ENCODE data around the gene ACTR2. TPM values are rescaled to one million over a fixed set of nuclear protein-coding genes. Genes with fewer than 3 reads are reported as not detected.
A peak's percentile ranks its signal among the peaks of the same experiment; 100 is the strongest.

ACTR2 gene
- polyA plus RNA-seq, 2 donors: 58.4 to 73.8 TPM

- H3K4me1 ChIP-seq (ENCODE audit: control insufficient read depth in 2 of 2, insufficient read depth in 2 of 2, low read length in 1 of 2): no peaks in the 10 kb centered on the region
- H3K27ac ChIP-seq (ENCODE audit: low read depth in 2 of 2, low read length in 1 of 2): no peak overlapping the region
- no peaks in the 10 kb centered on the region for H3K9me3 ChIP-seq (ENCODE audit: control insufficient read depth in 2 of 2, insufficient read depth in 1 of 2, low read depth in 1 of 2, low read length in 1 of 2)
- H3K36me3 ChIP-seq (ENCODE audit: control insufficient read depth in 2 of 2, insufficient read depth in 2 of 2, low read length in 1 of 2): no peaks in the 10 kb centered on the region
- no peak overlapping the region for H3K4me3 ChIP-seq (ENCODE audit: low read depth in 1 of 2, low read length in 2 of 2)
- no peaks in the 10 kb centered on the region for H3K27me3 ChIP-seq (ENCODE audit: control insufficient read depth in 1 of 2, insufficient read depth in 2 of 2, low read length in 2 of 2)
- WGBS, 2 donors: 61 to 71% methylated on average over 4 of the region's 4 CpGs
These were observed 47.7 kb downstream of the ACTR2 start for GRCh38 chr2:65275141-65275915.

DNA sequence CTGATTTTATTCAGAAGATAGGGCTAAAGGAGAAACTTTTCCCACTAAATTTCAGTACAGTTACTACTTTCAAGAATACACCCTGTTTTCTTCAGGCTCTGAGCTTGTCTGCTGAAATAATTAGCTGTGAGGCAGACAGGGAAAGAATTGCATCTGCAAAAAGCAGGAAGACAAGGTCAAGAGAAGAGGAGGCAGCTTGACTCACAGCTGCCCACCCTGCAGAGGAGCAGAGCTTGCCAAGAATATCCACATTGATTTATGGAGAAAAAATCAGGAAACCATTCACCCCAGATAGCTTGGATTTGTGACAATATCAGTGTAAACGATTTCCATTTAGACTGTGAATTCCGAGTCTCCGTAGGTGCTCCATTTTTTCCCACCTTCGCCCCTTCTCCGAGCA, 49.0 kb downstream of the ACTR2 start:
- Histone ChIP-seq H3K27me3 (ENCODE audit: control insufficient read depth in 1 of 2, insufficient read depth in 2 of 2, low read length in 2 of 2) (no peaks in the 10 kb centered on the region), H3K9me3 (ENCODE audit: control insufficient read depth in 2 of 2, insufficient read depth in 1 of 2, low read depth in 1 of 2, low read length in 1 of 2) (no peaks in the 10 kb centered on the region), H3K4me3 (ENCODE audit: low read depth in 1 of 2, low read length in 2 of 2) (no peak overlapping the region), H3K36me3 (ENCODE audit: control insufficient read depth in 2 of 2, insufficient read depth in 2 of 2, low read length in 1 of 2) (no peaks in the 10 kb centered on the region), H3K27ac (ENCODE audit: low read depth in 2 of 2, low read length in 1 of 2) (no peak overlapping the region), H3K4me1 (ENCODE audit: control insufficient read depth in 2 of 2, insufficient read depth in 2 of 2, low read length in 1 of 2) (no peaks in the 10 kb centered on the region)
- WGBS, 2 donors: 58 to 62% methylated on average over 5 of the region's 5 CpGs

DNA sequence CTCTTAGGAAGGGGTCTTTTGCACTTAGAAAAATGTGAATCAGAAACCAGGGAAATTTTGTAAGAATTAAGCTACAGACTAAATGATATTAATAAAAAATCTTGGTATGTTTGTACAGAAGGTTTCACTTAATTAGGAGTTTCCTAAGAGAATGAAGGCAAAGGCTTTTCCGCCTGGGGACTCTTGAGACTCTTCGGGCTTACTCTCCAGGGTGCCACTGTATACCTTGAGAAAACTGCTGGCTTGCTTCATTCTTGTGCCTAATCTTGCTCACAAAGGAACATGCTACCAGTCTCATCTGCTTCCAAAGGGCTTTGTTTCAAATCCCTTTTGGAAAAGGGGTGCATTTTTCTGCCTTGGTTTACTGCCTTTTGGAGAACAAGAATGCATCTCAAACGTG, 49.5 kb downstream of the ACTR2 start:
- H3K27me3 ChIP-seq (ENCODE audit: control insufficient read depth in 1 of 2, insufficient read depth in 2 of 2, low read length in 2 of 2): no peaks in the 10 kb centered on the region
- H3K4me3 ChIP-seq (ENCODE audit: low read depth in 1 of 2, low read length in 2 of 2): no peak overlapping the region
- no peaks in the 10 kb centered on the region for H3K4me1 ChIP-seq (ENCODE audit: control insufficient read depth in 2 of 2, insufficient read depth in 2 of 2, low read length in 1 of 2)
- no peaks in the 10 kb centered on the region for H3K9me3 ChIP-seq (ENCODE audit: control insufficient read depth in 2 of 2, insufficient read depth in 1 of 2, low read depth in 1 of 2, low read length in 1 of 2)
- no peaks in the 10 kb centered on the region for H3K36me3 ChIP-seq (ENCODE audit: control insufficient read depth in 2 of 2, insufficient read depth in 2 of 2, low read length in 1 of 2)
- H3K27ac ChIP-seq (ENCODE audit: low read depth in 2 of 2, low read length in 1 of 2): no peak overlapping the region
- 73 to 79% methylated on average over 3 of the region's 3 CpGs for WGBS, 2 donors

DNA sequence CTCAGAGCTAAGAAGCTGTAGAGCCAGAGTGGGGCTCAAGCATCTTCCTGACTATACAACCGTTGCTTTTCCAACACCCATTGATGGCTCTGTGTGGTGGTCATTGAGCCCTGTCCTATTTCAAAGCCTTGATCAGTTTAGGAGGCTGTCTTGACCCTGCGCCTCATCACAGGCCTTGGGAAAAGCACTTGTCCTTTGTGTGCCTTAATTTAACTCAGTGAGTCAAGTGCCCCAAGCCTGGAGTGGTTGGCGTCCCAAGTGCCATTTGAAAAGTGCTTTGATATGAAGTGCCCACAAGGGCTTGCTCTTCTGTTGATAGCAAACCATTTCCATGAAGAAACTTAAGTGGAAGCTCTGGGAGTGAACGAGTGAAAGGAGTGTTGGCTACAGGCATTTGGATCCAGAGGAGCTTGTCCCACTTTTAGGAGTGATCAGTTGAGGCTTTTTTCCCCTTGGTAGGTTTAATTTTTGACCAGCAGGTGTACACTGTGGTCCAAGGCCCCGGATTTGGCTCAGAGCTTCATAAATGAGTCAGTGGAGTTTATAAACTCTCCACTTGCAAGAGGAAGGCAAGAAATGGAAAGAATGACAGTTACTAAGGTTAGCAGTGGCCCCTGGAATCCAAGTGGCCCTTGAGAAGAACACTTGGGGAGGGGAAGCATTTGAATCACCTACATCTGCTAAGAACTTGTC, 50.3 kb downstream of the ACTR2 start:
- WGBS, 2 donors: 84 to 89% methylated on average over 5 of the region's 5 CpGs
- no peak overlapping the region for H3K27ac ChIP-seq (ENCODE audit: low read depth in 2 of 2, low read length in 1 of 2)

DNA sequence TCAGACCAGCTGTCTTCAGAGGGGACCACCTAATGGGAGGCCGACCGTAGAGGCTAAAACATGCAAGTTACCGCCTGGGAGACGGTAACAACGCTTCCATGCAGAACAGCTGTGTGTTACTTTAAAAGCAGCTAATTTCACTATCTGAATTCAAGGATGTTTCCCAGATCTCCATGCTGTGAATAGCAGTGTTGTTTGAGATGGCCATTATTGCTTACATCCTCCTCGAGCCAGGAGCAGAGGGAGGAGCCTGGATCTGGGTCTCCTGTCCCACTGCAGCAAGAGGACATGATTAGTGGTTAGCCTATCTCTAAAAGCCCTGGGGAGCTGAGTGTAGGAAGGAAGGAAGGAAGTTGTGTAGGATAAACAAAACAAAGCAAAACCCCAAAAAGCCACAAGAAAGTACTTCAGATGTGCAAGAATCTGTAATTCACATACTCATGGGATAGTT, 50.9 kb downstream of the ACTR2 start:
- Histone ChIP-seq H3K4me1 (ENCODE audit: control insufficient read depth in 2 of 2, insufficient read depth in 2 of 2, low read length in 1 of 2) (no peaks in the 10 kb centered on the region), H3K27ac (ENCODE audit: low read depth in 2 of 2, low read length in 1 of 2) (no peak overlapping the region), H3K9me3 (ENCODE audit: control insufficient read depth in 2 of 2, insufficient read depth in 1 of 2, low read depth in 1 of 2, low read length in 1 of 2) (no peaks in the 10 kb centered on the region), H3K4me3 (ENCODE audit: low read depth in 1 of 2, low read length in 2 of 2) (no peak overlapping the region), H3K36me3 (ENCODE audit: control insufficient read depth in 2 of 2, insufficient read depth in 2 of 2, low read length in 1 of 2) (no peaks in the 10 kb centered on the region), H3K27me3 (ENCODE audit: control insufficient read depth in 1 of 2, insufficient read depth in 2 of 2, low read length in 2 of 2) (no peaks in the 10 kb centered on the region)
- 63 to 71% methylated on average over 6 of the region's 6 CpGs for WGBS, 2 donors

More for the DNA sequence above, 50.3 kb downstream of the ACTR2 start:
- Histone ChIP-seq H3K4me3 (ENCODE audit: low read depth in 1 of 2, low read length in 2 of 2) (no peak overlapping the region), H3K27me3 (ENCODE audit: control insufficient read depth in 1 of 2, insufficient read depth in 2 of 2, low read length in 2 of 2) (no peaks in the 10 kb centered on the region), H3K36me3 (ENCODE audit: control insufficient read depth in 2 of 2, insufficient read depth in 2 of 2, low read length in 1 of 2) (no peaks in the 10 kb centered on the region), H3K4me1 (ENCODE audit: control insufficient read depth in 2 of 2, insufficient read depth in 2 of 2, low read length in 1 of 2) (no peaks in the 10 kb centered on the region), H3K9me3 (ENCODE audit: control insufficient read depth in 2 of 2, insufficient read depth in 1 of 2, low read depth in 1 of 2, low read length in 1 of 2) (no peaks in the 10 kb centered on the region)

DNA sequence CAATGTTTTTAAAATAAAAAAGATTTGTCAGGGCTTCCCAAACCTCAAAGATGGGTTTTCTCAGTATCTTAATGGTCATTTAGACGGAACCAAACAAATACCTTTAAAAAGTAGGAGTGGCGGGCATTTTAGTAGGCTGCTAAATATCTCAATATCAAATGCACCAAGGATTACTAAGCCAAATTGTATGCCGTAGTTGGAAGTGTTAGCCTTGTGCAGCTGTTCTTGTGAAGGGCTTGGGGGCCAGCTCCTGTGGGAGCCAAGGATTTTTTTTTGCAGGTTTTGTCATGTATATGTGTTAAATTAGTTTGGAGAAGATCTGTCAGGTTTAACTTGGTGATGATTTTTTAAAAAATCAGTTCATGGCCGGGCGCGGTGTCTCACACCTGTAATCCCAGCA, 52.1 kb downstream of the ACTR2 start:
- Histone ChIP-seq H3K9me3 (ENCODE audit: control insufficient read depth in 2 of 2, insufficient read depth in 1 of 2, low read depth in 1 of 2, low read length in 1 of 2) (no peaks in the 10 kb centered on the region), H3K4me1 (ENCODE audit: control insufficient read depth in 2 of 2, insufficient read depth in 2 of 2, low read length in 1 of 2) (no peaks in the 10 kb centered on the region), H3K27ac (ENCODE audit: low read depth in 2 of 2, low read length in 1 of 2) (no peak overlapping the region), H3K27me3 (ENCODE audit: control insufficient read depth in 1 of 2, insufficient read depth in 2 of 2, low read length in 2 of 2) (no peaks in the 10 kb centered on the region), H3K36me3 (ENCODE audit: control insufficient read depth in 2 of 2, insufficient read depth in 2 of 2, low read length in 1 of 2) (no peaks in the 10 kb centered on the region), H3K4me3 (ENCODE audit: low read depth in 1 of 2, low read length in 2 of 2) (no peak overlapping the region)
- 91 to 95% methylated on average over 6 of the region's 6 CpGs for WGBS, 2 donors

- peak overlapping the region in 1 of 2 donors; percentile 3 for H3K27ac ChIP-seq (ENCODE audit: low read depth in 2 of 2, low read length in 1 of 2)
- no peaks in the 10 kb centered on the region for H3K4me1 ChIP-seq (ENCODE audit: control insufficient read depth in 2 of 2, insufficient read depth in 2 of 2, low read length in 1 of 2)
These were observed 54.2 kb downstream of the ACTR2 start for GRCh38 chr2:65281627-65282351.

GRCh38 chr2:65282477-65283053, 54.9 kb downstream of the ACTR2 start:
- no peak overlapping the region for H3K4me3 ChIP-seq (ENCODE audit: low read depth in 1 of 2, low read length in 2 of 2)
- H3K27me3 ChIP-seq (ENCODE audit: control insufficient read depth in 1 of 2, insufficient read depth in 2 of 2, low read length in 2 of 2): no peaks in the 10 kb centered on the region
- 75 to 80% methylated on average over 3 of the region's 3 CpGs for WGBS, 2 donors
- H3K4me1 ChIP-seq (ENCODE audit: control insufficient read depth in 2 of 2, insufficient read depth in 2 of 2, low read length in 1 of 2): no peaks in the 10 kb centered on the region
- H3K27ac ChIP-seq (ENCODE audit: low read depth in 2 of 2, low read length in 1 of 2): no peak overlapping the region
- no peaks in the 10 kb centered on the region for H3K9me3 ChIP-seq (ENCODE audit: control insufficient read depth in 2 of 2, insufficient read depth in 1 of 2, low read depth in 1 of 2, low read length in 1 of 2)
- H3K36me3 ChIP-seq (ENCODE audit: control insufficient read depth in 2 of 2, insufficient read depth in 2 of 2, low read length in 1 of 2): no peaks in the 10 kb centered on the region

More at GRCh38 chr2:65281627-65282351, 54.2 kb downstream of the ACTR2 start:
- no peak overlapping the region for H3K4me3 ChIP-seq (ENCODE audit: low read depth in 1 of 2, low read length in 2 of 2)
- no peaks in the 10 kb centered on the region for H3K36me3 ChIP-seq (ENCODE audit: control insufficient read depth in 2 of 2, insufficient read depth in 2 of 2, low read length in 1 of 2)
- WGBS, 2 donors: 30 to 33% methylated on average over 4 of the region's 4 CpGs
- no peaks in the 10 kb centered on the region for H3K27me3 ChIP-seq (ENCODE audit: control insufficient read depth in 1 of 2, insufficient read depth in 2 of 2, low read length in 2 of 2)
- H3K9me3 ChIP-seq (ENCODE audit: control insufficient read depth in 2 of 2, insufficient read depth in 1 of 2, low read depth in 1 of 2, low read length in 1 of 2): no peaks in the 10 kb centered on the region

GRCh38 chr2:65287364-65287763, 59.7 kb downstream of the ACTR2 start:
- Histone ChIP-seq H3K4me3 (ENCODE audit: low read depth in 1 of 2, low read length in 2 of 2) (no peak overlapping the region), H3K4me1 (ENCODE audit: control insufficient read depth in 2 of 2, insufficient read depth in 2 of 2, low read length in 1 of 2) (peaks cover 0 to 2% of the 10 kb centered on the region in 2 donors), H3K27me3 (ENCODE audit: control insufficient read depth in 1 of 2, insufficient read depth in 2 of 2, low read length in 2 of 2) (no peaks in the 10 kb centered on the region), H3K9me3 (ENCODE audit: control insufficient read depth in 2 of 2, insufficient read depth in 1 of 2, low read depth in 1 of 2, low read length in 1 of 2) (no peaks in the 10 kb centered on the region), H3K36me3 (ENCODE audit: control insufficient read depth in 2 of 2, insufficient read depth in 2 of 2, low read length in 1 of 2) (no peaks in the 10 kb centered on the region), H3K27ac (ENCODE audit: low read depth in 2 of 2, low read length in 1 of 2) (no peak overlapping the region)
- WGBS, 2 donors: 98 to 99% methylated on average over 4 of the region's 4 CpGs
